HG03432 (cell line): ENCODE results near the gene CTNNA2.

Experiments
- ATAC-seq: cut with Tn5 transposase; IDR thresholded peaks from one replicate; pipeline ENCODE4 v1.9.1; 2021; ENCODE audit warnings: mild to moderate bottlenecking, moderate library complexity; ENCODE audit not compliant: unreplicated experiment

Gene CTNNA2

DNA sequence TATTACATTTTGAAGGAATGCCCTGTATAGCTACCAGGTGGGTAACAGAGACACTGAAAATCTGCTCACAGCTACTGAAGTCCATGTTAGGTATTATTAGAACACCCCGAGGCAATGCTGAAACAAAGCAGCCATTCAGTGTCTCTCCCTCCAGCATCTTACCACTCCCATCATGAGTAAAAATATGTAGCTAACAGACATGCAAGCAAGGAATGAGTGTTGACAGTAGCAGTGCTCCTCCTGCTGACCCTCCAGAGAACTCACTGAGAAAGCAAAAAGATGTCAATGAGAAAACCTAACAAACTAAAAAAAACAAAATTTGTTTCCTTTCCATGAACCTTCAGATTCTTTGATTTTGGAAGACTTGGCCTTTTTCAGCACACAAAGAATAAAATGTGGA, 397.8 kb downstream of the CTNNA2 start:
- ATAC-seq = no peak

DNA sequence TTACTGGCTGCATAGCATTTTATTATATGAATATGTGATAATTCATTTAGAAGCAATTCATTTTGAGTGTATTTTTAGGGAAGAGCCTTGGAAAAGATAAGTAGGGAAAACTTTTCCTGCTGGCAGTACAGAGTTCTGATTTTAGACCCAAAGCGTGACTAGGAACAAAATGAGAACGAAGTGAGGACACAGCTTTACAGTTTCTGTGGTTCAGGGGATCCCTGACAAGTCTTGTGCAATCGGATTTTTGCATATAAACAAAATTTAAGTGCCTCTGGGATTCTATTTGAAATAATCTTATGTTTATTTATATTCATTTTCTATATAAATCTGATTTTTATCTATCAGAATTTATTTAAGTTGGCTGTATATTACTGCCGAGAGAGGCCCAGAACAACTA, 402.6 kb downstream of the CTNNA2 start:
- no peak for ATAC-seq

- ATAC-seq = no peak
Measured at GRCh38 chr2:79916285-79916684, 403.4 kb downstream of the CTNNA2 start.

GRCh38 chr2:79920512-79921076, 407.7 kb downstream of the CTNNA2 start:
- no peak for ATAC-seq

DNA sequence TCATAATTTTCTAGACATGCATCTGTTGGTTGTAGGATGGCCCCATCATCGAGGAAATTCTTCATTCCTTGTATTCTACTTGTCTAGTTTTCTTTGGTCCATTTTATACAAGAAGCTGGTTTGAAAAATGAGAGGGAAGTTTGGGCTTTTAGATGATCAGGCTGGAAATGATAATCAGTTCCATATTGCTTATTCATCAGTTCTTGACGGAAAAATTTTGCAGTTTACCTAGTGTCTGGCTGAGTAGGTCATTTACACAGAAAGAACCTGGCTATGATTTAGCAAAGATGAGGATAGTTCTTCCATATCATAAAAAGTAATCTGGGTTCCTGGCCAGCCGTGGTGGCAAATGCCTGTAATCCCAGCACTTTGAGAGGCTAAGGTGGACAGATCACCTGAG, 416.8 kb downstream of the CTNNA2 start:
- ATAC-seq = no peak

DNA sequence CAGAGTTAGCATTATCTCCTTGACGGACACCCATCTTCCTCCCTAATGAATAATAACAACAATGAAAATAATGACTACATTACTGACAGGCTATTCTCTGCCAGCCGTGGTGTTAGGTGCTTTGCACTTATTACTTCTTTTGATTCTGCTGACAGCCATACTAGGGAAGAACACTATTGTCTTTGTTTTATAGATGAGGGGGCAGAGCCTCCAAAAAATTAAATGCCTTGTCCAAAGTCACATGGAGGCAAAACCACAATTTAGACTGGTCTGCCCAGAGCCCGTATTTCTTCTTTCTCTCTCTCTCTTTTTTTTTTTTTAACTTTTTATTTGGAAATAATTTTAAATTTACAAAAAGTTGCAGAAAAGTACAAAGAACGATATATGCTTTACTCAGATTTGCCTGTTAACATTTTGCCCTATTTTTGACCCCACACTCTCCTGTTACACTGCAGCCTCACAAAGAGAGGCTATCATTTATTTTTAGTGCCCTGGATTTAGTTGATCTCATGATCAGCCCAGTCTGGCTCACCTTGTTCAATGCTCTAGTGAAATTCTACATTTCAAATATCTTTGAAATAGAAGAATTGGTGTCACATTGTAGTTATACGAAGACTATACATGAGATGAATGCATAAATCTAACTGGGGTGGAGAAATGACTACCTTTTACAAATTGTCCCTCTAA, 422.3 kb downstream of the CTNNA2 start:
- ATAC-seq = no peak

- peak; percentile 80 for ATAC-seq
Measured at GRCh38 chr2:79935771-79936657, 423.2 kb downstream of the CTNNA2 start.

GRCh38 chr2:79936715-79937114, 423.9 kb downstream of the CTNNA2 start:
- peak; percentile 35 for ATAC-seq

DNA sequence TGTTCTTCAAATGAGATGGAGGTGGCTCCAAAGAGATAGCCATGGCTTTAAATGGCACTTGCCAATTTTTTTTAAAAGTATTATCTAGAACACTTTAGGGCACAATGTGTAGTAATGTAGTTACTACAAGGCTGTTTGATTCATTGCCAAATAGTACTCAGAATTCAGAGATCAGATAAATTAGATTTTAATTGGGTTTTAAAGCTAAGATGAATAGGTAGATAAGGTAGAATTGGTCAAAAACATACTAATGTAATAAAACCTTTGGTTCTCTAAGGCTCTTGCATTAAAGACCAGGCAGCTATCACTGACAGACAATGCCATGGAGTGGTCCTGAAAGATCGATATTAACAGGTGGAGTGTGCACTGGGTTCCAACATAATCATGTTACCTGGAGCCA, 425.8 kb downstream of the CTNNA2 start:
- no peak for ATAC-seq

GRCh38 chr2:79940364-79940763, 427.5 kb downstream of the CTNNA2 start:
- ATAC-seq = no peak

DNA sequence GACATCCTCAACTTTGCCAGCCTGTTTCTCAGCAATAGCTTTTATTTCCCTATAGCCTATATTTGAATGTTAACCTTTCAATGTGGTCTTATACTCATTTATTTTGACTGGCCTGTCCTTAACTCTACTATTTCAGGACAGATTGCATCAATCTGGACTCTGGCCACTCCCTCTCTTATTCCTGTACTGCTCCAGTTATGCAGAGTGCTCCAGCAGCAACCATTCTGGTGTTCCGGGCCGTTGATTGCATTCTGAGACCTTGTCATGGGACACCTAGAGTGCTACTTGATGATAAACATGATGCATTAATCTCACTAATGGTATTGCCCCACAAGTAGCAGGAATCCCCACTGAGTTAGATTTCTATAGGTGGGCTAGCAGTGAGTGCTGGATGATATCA, 428.3 kb downstream of the CTNNA2 start:
- no peak for ATAC-seq

- ATAC-seq = no peak
Measured at GRCh38 chr2:79944205-79944604, 431.4 kb downstream of the CTNNA2 start.

- no peak for ATAC-seq
Measured at GRCh38 chr2:79945653-79946445, 433.0 kb downstream of the CTNNA2 start.

GRCh38 chr2:79947751-79948150, 434.9 kb downstream of the CTNNA2 start:
- ATAC-seq = no peak

GRCh38 chr2:79950526-79950925, 437.7 kb downstream of the CTNNA2 start:
- no peak for ATAC-seq

- no peak for ATAC-seq
Measured at GRCh38 chr2:79952616-79953015, 439.8 kb downstream of the CTNNA2 start.

DNA sequence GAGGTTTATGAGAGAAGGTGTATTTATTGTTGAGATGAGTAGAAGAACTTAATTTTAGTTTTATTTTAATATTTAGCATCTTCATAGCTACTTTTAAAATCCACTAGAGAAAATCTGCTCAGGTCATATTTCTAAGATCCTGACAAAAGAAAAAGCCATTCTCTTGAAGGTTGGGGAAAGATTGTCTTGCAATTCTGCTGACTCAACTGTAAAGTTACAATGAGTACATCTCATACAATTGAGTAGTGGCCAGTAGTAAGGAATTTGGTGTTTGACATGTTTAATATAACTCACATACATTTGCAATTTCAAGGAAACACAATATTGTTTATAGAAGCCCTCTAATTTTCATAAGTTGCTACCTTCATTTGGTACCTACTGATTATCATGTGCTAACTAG, 447.2 kb downstream of the CTNNA2 start:
- ATAC-seq = no peak

DNA sequence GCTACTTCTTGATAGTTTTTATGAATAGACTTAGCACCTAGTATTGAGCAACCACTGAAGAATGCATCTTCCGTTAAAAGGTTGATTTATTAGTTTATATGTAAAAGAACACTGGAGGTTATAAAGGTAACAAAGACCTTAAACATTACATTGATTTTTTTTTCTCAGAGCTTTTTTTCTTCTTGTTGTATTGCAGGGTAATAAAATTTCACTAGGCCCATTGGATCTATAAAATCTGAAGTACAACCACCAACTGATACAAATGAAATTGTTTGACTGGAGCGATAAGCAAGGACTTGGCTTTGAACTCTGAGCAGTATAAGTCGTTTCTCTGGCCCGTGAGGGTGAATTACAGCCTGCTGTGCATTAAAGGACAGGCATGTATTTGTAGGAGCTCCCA, 447.7 kb downstream of the CTNNA2 start:
- no peak for ATAC-seq

- no peak for ATAC-seq
Measured at GRCh38 chr2:79964966-79965365, 452.1 kb downstream of the CTNNA2 start.

DNA sequence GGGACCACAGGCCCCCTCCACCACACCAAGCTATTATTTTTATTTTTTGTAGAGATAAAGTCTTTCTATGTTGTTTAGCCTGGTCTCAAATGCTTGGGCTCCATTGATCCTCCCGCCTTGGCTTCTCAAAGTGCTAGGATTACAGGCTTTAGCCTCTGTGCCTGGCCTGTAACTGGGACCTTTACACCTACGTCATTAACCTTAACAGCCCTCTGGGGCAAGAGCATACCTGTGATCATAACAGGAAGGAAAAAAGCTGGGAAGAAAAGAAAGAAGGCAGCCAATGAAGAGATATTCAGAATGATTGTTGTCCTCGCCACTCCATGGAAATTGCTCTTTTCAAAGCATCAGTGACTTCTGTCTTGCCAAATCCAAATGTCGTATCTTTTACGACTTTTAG, 453.5 kb downstream of the CTNNA2 start:
- no peak for ATAC-seq

DNA sequence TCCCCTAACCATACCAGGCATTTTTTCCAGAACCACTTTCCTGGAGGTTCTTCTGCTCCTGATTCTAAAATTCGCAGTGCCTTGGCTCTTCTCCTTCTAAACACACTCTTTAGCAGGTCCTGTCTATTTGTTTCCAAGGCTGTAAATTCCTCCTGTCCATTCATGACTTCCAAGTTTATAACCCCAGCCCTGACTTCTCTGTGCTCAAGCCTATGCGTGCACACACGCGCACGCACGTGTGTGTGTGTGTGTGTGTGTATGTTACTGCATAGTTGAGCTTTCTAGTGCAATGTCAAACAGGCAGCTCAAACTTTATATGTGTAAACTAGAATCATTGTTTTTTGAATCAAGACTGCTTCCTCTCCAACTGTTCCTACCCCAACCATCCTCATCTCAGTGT, 454.0 kb downstream of the CTNNA2 start:
- ATAC-seq = no peak
